Esophagus muscularis mucosa (tissue), 4 donors: Measurements from ENCODE around the gene CCK.

Source experiments
- CTCF ChIP-seq, 3 experiments: fragments of 200-600 bp in 2 of 3; fragments of 450-650 bp in 1 of 3; sonication (generic) in 2 of 3; IDR thresholded peaks; one replicate each; pipeline ENCODE4 v1.5.1; 2017 to 2019; ENCODE audit warnings: antibody characterized with exemption in 3 of 3, mild to moderate bottlenecking in 2 of 3, moderate library complexity in 1 of 3
- EP300 ChIP-seq: sonication (generic); formaldehyde crosslinking; IDR thresholded peaks from one replicate; pipeline ENCODE4 v1.6.1; 2017; ENCODE audit warnings: antibody characterized with exemption
- POLR2A ChIP-seq: fragments of 450-650 bp; IDR thresholded peaks from one replicate; pipeline ENCODE4 v1.6.1; 2017; ENCODE audit warnings: antibody characterized with exemption, moderate library complexity, mild to moderate bottlenecking, low read depth
- POLR2AphosphoS5 ChIP-seq, 2 donors: sonication (generic); formaldehyde crosslinking; IDR thresholded peaks; one replicate each; pipeline ENCODE4 v1.6.1; 2017; ENCODE audit warnings: antibody characterized with exemption in 2 of 2

GRCh38 chr3:42262525-42262924 lies 3.5 kb downstream of the CCK start:
- no peak for TF ChIP-seq CTCF (IDR thresholded peaks at IDR 0.05)
- TF ChIP-seq POLR2AphosphoS5 (IDR thresholded peaks at IDR 0.05) = no peak
- no peak for TF ChIP-seq EP300
- no peak for TF ChIP-seq POLR2A
